GM21367 (cell line): ENCODE results near the gene RBMS3.
"Not testable (repeated sequence)": the region's sequence is repeated elsewhere in the genome, so short reads cannot be mapped to it uniquely, and the experiment has no call there.

Experiments used
- ATAC-seq: cut with Tn5 transposase; IDR thresholded peaks from one replicate; pipeline ENCODE4 v1.9.1; 2021; ENCODE audit not compliant: unreplicated experiment

The RBMS3 gene

DNA sequence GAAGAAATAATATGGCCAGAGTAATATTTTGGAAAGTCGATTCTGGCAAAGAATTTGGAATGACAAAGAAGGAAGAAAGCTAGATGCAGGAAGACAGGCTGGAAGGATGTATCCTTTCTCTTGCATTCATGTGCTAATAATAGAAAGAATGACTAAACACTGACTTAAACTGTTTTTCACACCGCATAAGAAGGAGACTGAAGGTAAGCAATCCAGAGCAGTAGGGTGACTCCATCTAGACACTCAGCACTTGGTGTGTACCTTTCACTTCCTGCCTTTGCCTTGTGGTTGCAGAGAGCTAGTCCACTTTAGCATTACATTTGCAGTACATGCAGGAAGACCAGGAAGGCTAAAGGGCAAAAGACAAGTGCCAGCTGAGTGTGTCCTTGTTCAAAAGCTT lies 234.6 kb downstream of the RBMS3 start:
- no peak for ATAC-seq

DNA sequence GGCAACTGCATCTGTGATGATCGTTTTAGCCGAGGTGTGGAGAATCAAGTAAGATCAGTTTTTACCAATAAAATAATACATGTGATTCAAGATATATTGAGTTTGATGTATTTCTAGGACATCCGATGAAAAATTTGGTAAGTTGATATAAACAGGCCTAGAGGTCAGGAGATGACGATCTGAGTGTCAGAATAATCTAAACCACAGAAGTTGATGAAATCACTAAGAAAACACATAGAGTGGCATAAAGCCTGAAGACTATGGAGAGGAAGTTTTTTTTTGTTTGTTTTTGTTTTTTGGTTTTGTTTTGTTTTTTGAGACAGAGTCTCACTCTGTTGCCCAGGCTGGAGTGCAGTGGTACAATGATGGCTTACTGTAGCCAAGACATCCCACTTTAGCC lies 235.3 kb downstream of the RBMS3 start:
- ATAC-seq, result no peak

DNA sequence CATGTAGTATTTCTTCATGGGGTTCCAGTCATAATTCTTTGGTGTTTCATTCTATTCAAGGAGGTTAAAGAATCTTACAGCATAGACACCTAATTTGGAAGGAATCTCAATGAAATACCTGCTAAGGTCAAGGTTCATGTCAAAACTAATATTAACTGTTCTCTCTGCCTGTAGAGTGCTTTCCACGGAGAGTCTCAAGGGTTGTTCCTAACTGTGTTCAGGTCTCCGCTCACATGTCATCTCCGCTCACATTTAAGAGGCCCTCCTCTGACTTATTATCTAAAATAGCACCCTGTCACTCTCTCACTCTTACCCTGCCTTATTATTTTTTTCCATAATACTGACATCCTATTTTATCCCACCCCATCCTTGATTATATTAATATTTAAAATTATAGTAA lies 239.9 kb downstream of the RBMS3 start:
- ATAC-seq, result no peak

DNA sequence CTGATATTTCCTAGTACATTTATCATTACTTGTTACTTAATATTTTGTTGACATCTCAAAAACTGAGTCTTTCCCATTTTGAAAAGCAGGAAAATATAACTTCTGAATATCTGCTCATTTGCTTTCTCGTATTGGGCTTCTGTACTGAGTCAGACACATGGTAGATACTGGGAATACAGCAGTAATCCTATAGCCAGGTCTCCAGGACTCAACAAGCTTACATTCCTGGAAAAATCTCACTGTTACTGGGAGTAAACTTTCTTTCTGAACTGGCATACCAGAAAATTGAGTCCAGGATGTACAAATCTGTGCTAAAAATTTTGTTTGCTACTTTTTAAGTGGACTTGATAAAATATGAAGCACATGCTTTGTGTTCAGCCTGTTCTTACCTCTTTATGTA lies 240.4 kb downstream of the RBMS3 start:
- ATAC-seq, result no peak

DNA sequence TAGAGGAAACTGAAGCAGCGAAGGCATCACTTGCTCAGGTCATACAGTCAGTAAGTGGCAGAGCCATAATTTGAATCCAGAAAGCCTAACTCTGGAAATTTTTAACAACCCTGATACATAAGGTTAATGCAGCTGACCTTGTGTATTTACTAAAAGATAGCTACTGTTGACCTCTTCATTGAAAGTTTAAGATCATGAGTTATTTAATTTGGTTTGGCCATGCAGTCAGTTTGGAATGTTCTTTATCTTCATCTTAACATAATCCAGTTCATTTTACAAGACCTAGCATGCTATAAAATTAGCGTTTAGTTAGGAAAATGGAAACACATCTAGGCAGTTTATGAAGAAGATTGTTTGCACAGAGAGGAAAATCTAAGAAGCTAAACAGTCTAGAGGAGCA lies 240.9 kb downstream of the RBMS3 start:
- ATAC-seq, result no peak

DNA sequence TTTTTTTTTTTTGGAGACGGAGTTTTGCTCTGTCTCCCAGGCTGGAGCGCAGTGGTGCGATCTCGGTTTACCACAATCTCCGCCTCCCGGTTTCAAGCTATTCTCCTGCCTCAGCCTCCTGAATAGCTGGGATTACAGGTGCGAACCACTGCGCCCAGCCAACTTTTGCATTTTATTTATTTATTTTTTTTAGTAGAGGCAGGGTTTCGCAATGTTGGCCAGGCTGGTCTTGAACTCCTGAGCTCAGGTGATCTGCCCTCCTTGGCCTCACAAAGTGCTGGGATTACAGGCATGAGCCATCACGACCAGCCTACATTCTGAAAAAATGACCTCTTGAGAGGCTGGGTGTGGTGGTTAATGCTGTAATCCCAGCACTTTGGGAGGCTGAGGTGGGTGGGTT lies 243.6 kb downstream of the RBMS3 start:
- ATAC-seq, result not testable (repeated sequence)

DNA sequence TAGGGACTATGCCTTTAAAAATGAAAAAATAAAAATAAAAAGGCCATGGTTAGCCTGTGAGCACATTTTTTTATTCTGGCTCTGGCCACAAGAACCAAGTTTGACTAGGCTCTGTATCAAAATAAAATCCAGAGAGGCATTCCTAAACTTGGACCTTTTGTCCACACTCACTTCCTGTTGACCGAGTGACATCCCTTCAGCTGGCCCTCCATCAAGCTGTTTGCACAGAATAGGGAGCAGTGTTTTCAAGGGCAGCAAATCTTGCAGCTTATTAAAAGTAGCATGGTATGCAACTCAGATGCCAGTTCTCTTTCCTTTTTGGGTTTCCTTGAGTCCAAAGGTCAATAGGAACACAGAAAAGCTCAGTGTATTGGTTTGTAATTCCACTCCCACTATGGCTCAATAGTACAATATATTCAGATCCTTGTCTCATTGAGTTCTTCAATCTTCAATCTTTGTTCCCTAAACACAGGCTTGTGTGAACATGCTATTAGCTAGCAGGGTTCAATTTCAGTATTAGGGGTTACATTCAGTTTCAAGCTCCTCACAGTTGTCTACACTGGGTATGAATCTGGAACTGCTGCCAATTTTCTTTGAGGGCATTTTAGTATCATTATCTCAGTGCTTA lies 244.5 kb downstream of the RBMS3 start:
- no peak for ATAC-seq

DNA sequence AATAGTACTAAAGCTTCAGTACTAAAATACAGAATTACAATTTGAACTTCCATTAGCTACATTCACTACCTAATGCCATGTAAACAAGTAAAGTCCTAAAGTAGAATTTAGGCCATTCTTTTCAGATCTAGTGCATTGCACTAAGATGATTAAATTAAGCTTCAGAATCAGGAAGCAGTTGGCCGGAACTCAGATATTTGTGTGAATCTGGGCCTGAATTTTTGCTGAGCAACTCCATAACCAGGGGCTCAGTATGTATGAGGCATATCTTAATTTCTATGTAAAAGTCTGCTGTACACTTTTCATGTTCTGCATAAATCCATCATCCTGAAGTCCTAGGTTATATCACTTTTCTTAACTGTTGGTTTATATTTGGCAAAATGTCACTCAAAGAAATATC lies 246.4 kb downstream of the RBMS3 start:
- no peak for ATAC-seq

DNA sequence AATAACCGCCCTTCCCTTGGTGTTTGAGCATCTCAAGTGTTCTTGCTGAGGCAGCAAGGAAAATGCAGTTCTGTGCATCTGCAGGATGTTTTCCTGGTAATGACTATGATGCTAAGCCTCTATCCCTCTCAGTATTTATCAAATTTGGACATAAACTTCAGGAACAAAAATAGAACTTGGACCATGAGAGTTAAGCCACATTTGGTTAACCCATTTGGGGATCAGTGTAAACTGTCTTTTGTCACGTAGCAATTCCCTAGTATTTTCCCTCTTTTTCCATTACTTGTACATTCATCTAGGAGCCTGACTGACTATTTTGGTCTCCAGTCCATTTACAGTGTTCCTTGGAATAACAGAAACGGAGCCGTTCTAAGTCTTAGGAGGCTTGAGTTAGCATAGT lies 250.8 kb downstream of the RBMS3 start:
- no peak for ATAC-seq

DNA sequence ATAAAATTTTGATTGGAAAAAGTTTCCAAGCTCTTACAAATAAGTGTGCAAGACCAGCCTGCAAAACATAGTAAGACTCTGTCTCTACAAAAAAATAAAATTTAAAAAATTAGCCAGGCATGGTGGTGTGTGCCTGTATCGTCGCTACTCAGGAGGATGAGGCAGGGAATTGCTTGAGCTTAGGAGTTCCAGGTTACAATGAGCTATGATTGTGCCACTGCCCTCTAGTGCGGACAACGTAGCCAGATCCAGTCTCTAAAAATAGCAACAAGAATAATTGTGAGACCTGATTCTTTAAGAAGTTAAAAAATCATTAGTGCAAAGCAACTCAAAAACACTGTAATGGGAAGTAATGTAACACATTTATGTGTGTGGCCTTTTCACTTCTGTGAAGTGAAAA lies 251.6 kb downstream of the RBMS3 start:
- no peak for ATAC-seq

DNA sequence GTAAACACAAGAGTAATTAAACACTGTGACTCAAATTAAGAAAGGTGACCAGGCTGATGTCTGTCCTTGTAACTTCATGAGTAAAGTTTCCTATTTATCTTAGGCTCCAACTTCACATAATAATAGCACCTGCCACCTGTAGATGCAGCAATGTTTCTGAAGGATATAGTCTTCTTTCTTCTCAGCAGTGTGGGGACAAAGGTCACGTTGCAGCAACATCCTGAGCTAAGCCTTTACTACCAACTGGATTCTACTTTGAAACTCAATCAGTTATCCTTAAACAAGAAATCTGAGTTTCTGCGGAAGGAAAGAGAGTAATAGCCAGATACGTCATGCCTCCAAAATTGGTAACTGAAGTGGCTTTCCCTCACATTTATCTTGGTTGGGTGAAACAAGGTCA lies 253.1 kb downstream of the RBMS3 start:
- ATAC-seq, result no peak

DNA sequence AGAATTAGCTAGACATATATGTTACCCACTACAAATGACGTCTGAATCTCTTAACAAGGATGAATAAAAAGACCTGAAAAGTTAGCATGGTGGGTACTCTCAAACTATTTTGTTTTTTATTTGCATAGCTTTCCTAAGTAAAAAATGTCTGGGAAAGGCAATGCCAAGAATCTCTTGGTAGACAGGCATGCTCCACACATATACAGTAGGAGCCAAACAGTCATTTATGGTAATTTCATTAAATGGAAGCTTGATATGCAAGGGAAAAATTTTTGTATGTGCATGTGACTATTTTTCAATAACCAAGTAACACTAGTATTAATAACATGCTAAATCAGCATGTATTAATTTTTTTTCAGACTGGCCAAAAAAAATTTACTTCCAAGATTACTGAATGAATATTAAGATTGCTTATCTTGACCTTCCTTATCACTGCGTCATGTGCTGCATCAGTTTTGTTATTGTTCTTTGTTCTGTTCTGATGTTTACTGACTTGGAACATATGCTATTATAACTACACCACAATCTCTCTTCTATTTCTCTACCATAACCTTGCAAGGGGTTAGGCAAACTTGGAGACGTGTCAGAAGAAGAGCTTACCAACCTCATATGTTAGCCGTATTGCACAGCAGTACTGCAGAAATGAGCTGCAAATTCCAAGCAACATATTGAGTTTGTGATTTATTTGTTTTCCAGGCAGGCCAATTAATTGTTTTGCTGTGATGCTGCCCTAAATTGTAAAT lies 255.3 kb downstream of the RBMS3 start:
- ATAC-seq, result no peak

DNA sequence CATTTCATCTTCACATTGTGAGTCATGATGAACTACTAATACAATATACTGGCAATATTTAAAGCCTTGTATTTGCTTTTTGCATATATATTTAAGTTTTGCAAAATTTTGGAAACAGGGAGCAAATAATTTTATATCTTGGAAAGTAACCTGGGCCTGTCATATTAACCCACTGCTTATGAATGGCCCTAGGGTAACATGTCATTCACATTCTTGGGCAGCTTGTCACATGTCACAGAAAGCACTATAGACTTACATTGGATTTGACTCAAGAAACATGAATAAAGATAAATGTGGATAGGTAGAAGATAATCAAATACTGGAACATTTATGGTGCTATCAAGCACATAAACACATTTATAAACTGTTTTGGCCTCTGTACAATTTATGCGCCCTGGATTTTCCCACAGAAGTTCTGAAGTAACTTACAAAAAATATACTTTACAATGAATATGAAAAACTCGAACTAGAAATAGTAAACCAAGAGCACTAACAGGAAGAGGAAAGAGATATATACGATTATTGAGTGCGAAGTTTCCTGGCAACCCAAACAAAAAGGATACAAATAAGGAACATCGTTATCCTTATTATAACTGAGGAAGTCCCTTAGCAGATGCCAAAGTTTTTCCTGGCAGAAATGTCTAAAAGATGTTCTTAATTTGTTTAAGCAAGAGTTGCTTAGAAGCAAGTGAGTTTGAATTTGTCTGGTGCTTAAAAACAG lies 257.2 kb downstream of the RBMS3 start:
- no peak for ATAC-seq

DNA sequence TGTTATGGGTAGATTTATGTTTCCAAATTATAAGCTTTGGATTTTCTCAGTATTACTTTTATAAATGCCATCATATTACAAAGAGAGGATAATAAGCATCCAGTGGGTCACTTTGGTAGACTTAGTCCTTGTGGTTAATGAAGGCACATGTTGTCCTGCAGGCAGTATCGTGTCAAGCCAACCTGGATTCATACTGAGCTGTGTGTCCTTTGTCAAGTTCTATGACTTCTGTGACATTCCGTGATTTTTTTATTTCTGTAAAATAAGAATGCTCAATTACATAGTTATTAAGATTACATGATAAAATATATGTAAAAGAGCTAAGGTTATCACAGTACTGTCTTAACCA lies 257.7 kb downstream of the RBMS3 start:
- no peak for ATAC-seq

DNA sequence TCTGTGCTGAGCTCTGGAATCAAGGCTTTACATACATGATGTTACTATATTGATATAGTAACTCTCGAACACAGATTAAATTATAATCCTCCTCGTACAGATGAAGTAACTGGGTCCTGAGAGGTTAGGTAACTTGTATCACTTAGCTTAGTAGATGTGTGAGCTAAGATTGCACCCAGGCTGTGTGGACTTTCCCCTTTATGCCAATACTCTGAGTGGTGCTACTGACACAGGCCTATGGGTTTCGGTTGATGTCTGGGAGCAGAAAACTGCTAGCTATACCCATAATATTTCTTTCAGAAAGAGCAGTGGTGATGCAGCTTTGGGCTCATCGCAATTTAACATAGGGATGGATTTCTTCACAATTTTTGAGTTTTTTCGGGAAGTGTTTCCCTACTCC lies 259.7 kb downstream of the RBMS3 start:
- ATAC-seq, result no peak

DNA sequence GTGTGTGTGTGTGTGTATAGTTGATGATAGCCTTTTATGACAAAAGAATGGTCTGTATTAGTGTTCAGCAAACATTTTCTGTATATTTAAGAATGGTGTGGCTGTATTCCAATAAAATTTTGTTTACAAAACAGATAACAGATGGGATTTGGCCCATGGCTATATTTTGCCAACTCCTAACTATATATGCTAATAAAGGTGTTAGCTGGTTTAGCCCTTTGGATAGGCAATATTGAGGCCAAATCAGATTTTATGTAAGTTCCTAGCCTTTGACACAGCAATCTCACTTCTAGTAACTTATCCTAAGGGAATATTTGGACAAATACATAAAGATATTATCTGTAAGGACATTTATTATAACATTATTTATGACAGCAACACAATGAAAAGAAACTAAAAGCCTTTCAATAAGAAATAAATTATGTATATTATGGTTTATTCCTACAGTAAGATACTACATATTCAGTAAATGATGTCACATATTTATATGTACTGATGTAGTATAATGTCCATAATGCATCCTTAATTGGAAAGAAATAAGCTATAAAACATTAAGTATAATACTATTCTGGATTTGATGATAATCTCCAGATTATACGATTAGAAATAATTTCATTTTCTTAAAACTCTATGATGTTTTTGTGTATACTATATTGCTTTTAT lies 264.0 kb downstream of the RBMS3 start:
- ATAC-seq, result no peak

DNA sequence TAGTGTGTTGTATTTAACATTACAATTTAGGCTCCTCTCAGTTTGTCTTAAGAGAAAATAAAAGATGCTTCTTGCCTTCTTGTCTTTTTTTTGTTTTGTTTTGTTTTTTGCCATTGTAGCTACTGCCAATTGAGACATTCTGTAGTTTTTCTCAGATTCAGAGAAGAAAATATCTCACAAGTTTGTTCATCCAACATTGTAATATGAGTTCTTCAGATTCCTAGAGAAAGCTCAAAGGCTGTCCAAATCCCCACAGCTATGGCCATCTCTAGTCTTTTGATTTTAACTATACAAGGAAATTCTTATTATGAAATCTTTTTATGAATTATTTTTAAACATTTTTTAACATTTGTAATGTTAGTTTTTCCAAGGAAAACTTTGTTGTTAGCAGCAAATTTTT lies 264.7 kb downstream of the RBMS3 start:
- no peak for ATAC-seq

DNA sequence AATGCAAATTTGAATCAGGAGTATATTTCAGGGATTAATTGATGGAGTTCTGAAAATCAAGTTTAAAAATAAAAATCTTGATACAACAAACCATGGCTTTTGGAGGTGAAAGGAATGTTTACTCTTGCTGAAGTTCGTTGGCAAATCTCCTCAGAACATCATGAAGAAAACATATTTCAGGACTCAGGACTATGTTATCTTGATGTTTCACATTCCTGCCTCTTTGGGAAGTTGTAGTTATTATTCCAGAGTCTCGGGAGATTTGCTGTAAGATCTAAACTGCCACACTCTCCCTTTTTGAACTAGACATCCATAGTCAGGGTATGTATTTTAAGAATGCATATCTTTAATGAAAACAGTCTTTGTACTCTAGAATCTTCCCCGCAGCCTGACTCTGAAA lies 271.2 kb downstream of the RBMS3 start:
- no peak for ATAC-seq

DNA sequence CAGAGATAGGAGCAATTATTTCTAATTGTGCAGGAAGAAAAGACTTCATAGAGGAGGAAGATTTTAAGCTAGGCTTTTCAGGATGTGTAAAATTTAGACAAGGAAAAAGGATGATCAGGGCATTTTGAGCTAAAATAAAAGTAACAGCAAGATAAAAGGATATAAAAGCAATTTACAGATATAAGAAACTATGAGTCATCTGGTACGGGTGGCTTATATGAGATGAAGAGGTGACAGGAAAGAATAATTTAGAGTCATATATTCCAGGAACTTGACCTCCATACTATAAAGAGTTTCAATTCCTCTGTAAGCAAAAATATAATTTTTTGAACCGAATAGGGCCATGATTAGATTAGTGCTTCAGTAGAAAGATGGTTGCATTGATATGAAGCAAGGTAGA lies 273.7 kb downstream of the RBMS3 start:
- no peak for ATAC-seq

DNA sequence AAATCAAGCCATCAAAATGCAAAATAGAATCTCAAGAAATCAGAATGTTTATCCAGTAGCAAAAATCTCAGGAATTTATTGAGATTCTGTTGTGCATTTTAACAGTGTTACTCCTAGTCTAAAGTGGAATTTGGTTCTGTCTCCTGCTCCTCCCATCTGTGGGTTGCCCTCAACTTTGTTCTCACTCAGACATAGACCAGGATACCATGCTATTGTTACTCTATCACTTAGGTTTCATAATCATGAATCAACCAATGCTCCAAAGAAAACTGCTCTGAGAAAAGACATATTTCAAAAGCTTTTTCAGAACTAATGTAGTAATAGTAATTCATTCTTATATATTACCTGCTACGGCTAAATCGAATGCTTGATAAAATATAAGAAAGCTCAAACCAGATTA lies 274.7 kb downstream of the RBMS3 start:
- no peak for ATAC-seq

DNA sequence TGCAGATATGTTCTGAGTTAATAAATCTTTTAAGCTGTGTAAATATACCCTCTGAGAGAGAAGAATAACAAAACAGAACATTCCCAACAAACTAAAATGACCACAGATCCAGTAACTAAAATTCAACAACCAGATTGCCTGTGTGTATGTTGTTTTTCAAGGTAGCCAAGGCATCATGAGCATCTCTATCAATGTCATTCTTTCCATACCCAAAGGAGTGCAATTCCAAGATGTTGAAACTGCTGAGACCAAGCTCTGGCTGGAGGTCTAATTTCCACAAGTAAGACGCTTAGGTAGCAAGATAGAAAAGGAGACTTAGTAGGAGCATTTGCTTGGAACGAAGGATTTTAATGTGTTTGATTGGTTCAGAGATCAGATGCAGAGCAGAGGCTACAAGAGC lies 276.3 kb downstream of the RBMS3 start:
- ATAC-seq, result no peak

DNA sequence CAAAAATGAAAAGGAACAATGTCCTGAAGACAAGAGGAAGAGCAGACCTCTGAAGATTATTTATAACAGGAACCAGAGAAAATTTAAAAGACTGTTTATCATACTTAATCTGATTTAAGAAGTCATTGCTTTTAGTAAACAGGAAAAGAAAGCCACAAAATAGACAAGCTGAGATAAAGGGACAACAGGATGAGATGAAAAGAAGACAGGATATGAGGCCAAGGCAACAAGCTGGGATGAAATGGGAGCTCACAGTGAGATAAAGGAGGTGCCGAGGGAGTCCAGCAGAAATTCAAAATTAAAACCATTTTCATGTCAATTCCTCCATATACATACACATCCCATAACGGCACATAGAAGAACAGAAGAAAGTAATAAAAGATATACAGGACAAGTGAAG lies 277.0 kb downstream of the RBMS3 start:
- ATAC-seq, result no peak
